GM18499 (cell line): ENCODE data around the gene ZNF69.
"Not testable (repeated sequence)": the region's sequence is repeated elsewhere in the genome, so short reads cannot be mapped to it uniquely, and the experiment has no call there.

Experiments
- ATAC-seq: cut with Tn5 transposase; IDR thresholded peaks from one replicate; pipeline ENCODE4 v1.9.1; 2021; ENCODE audit warnings: moderate number of reproducible peaks; ENCODE audit not compliant: insufficient read depth, unreplicated experiment

The ZNF69 gene

GRCh38 chr19:11887611-11888531 lies at the start of gene ZNF69:
Gene ZNF69, plus strand, starts transcription at chr19:11887782. Its CDS starts 142 bp downstream, at chr19:11887924.
- no peak for ATAC-seq

DNA sequence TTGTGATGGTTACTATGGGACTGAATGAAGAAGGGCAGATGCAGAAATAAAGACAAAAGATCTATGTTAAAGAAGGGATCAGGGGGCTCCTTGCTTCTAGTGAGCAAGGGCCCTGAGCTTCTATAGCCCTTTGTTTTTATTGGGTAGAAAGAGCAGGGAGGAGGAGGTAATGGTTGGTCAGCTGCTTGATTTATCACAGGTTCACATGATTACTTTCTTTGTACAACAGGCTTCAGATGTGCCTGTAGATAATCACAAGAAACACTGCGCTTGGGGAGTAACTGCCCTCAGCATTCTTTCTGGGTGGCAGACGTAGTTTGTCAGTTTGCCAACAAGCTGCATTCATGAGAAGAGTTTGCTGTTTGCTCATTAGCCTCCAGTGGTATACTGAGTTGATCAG lies 43.9 kb upstream of the ZNF69 start:
- no peak for ATAC-seq

DNA sequence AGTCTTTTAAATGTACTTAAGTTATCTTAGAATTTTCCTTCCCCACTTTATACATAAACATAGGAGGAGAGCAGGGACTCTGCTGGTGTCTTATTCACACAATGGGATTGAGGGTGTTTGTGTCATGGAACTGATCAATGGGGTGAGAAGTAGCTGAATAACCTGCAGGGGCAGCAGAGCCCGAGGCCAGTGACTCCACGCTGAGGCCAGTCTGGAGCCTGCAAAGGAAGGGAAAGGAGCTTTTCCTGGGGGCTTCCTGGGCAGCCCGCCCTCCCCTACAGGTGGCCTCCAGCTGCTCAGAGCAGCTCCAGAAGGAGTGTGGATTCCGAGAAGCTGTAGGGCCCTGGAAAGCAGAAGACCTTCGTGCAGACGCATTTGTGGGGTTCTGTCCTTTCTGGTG lies 40.0 kb upstream of the ZNF69 start:
- ATAC-seq: not testable (repeated sequence)

- no peak for ATAC-seq
Observed at GRCh38 chr19:11848200-11848593, 39.4 kb upstream of the ZNF69 start.

GRCh38 chr19:11848594-11849469 lies 38.8 kb upstream of the ZNF69 start, which contains the start of gene ZNF439:
Gene ZNF439, plus strand, starts transcription at chr19:11848726. Its CDS starts 142 bp downstream, at chr19:11848868.
- ATAC-seq: no peak

DNA sequence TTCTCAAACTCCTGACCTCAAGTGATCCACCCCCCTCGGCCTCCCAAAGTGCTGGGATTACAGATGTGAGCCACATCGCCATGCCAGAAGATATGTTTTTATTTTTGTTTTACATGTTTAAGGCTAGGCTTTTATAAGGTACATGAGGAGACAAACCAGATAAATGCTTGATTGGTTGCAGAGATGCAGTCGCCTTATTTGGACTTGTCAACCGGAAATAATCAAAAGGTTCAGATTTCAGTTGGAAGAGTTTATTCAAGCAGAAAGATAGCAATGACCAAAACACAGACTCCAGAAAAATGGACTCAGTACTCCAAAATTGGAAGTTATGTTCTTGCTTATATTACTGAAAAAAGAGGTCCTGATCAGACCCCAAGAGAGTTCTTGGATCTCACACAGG lies 37.3 kb upstream of the ZNF69 start:
- ATAC-seq: not testable (repeated sequence)

DNA sequence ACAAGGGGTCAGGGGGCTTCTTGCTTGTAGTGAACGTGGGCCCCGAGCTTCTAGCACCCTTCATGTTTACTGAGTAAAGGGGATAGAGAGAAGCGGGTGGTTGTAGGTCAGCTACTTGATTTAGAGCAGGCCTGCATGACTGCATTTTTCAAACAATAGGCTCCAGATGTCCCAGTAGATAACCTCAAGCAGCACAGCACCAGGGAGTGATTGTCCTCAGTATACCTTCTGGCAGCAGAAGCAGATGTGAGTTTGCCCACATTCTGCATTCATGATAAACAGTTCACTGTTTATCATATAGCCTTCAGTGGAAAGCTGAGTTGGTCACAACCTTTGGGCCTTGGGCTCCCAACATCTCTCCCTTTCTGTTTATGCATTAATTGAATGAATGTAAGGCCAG lies 34.2 kb upstream of the ZNF69 start:
- no peak for ATAC-seq

DNA sequence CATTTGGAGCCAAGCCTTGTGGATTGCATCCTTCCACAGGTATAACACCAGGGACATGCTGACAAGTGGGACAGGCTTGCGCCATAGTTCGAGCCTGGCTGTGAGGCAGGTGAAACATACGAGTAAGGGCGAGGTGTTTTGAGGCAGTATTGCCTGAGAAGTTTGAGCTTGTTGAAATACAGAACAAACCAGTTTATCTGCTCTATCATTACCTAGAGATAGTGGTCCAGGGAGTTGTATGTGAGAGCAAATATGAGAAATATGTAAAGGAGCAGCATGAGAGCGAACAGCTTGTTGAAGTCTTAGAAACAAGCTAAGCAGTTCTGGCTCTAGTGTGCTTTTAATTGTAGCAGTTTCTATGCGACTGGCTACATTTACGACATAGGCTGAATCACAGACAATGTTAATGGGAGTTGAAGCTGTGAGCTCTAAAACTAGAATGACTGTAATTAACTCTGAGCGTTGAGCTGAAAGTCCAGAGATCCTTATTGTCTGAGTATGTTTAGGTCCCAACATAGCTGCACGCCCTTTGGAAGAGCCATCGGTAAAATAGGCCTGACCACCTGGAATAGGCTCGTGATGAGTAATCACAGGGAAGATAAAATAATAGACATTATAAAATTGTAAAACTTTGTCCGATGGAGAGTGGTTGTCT lies 30.9 kb upstream of the ZNF69 start:
- no peak for ATAC-seq

- ATAC-seq: no peak
Observed at GRCh38 chr19:11860721-11861120, 26.9 kb upstream of the ZNF69 start.

DNA sequence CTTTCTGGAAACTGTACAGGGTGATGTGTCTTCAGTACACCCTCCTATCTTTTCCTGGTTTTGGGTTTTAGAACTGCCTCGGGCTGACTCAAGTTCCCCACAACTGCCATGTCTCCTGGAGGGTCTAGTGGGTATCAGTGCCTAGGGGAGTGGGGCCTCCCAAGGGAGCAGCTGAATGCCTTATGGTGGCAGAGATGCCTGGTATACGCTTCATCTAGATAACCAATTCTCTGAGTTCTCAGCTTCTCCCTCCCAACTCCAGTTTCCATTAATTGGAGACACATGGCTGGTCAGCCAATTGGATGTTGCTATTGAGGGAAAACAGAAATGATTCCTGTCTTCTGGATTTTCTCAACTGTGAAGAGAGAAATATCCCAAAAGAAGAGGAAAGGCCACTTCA lies 26.3 kb upstream of the ZNF69 start:
- ATAC-seq: no peak

GRCh38 chr19:11867766-11868165 lies 19.8 kb upstream of the ZNF69 start:
- ATAC-seq: not testable (repeated sequence)

DNA sequence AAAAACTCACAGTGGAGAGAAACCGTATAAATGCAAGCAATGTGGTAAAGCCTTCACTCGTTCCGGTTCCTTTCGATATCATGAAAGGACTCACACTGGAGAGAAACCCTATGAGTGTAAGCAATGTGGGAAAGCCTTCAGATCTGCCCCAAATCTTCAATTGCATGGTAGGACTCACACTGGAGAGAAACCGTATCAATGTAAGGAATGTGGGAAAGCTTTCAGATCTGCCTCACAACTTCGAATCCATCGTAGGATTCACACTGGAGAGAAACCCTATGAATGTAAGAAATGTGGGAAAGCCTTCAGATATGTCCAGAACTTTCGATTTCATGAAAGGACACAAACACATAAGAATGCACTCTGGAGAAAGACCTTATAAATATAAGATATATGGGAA lies 19.4 kb upstream of the ZNF69 start:
- no peak for ATAC-seq

GRCh38 chr19:11872624-11873023 lies 15.0 kb upstream of the ZNF69 start:
- no peak for ATAC-seq

DNA sequence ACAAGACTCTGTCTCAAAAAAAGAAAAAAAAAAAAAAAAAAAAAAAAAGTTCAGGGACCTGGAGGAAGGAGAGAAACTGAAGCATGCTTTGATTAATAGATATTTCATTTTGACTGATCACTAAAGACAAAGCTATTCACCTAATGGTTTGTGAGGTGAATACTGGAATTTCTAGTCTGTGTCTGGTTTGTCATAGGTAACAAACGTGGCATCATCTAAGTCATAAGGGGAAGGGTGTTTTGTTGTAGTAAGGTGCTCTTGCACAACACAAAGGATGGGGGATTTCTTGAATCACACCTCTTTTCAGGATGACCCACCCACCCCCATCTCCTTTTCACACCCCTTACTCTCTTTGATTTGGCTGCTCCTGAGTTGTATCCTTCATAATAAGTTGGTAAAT lies 13.8 kb upstream of the ZNF69 start:
- ATAC-seq: no peak

DNA sequence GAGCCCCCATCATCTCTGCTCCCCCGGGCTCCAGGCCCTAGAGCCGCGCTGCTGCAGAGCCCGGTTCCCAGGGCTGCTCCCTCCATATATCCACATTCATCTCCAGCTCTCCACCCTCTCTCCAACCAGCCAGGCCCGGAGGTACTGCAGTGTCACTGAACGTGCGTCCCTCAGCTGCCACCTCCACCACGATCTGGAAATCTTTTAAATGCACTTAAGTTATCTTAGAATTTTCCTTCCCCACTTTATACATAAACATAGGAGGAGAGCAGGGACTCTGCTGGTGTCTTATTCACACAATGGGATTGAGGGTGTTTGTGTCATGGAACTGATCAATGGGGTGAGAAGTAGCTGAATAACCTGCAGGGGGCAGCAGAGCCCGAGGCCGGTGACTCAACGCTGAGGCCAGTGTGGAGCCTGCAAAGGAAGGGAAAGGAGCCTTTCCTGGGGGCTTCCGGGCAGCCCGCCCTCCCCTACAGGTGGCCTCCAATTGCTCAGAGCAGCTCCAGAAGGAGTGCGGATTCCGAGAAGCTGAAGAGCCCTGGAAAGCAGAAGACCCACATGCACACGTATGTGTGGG lies 7.8 kb upstream of the ZNF69 start:
- ATAC-seq: not testable (repeated sequence)

DNA sequence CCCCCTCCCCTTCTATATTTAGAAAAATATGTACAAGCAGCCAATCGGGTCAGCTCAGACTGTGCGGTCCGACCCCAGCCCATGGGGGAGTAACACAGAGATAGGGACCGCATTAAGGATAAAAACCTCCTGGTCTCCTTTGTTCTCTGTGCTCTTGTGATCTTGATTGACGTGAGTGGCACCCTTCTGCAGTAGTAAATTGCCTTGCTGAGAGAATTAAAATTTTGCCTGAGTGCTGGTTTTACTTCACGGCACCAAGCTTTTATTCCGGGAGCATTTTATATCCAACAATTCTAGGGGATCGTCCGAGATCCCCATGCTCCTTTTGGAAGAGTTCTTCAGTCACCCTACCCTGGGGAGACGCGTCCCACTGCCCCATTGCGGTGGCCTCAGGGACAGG lies 7.0 kb upstream of the ZNF69 start:
- no peak for ATAC-seq

DNA sequence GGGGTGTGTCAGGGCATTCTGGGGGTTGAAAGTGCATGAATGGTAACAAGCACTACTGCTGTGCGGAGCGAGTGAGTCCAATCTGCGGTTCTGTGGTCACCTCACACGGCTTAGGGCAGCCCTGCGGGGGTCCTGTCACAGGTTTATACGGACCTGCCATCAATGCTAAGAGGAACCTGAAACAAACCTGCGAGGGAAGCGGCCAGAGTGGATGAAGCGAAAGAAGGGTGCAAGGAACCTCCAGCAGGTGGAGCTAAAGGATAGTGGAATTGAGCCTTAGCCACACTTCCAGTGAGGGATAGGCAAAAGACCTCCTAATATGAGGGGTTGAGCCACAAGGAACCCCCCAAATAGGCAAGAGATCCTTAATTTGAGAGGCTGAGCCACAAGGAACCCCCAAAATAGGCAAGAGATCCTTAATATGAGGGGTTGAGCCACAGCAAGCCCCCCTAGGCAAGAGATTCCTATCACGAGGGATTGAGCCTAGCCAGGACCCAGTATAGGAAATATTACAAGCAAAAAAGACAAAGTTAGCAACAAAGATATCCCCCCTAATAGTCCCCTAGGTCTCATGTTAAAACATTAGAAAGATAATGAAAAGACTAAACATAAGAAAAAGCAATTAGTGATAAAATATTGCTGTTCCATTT lies 6.3 kb upstream of the ZNF69 start:
- no peak for ATAC-seq

GRCh38 chr19:11882606-11883005 lies 5.0 kb upstream of the ZNF69 start:
- no peak for ATAC-seq

- ATAC-seq: no peak
Observed at GRCh38 chr19:11887234-11887610, 360 bp upstream of the ZNF69 start.

GRCh38 chr19:11889901-11890300 lies 2.3 kb downstream of the ZNF69 start:
- not testable (repeated sequence) for ATAC-seq
